Lower leg skin (tissue), 4 donors: Measurements from ENCODE around the gene UNC119. TPM values are rescaled to one million over a fixed set of nuclear protein-coding genes. Genes with fewer than 3 reads are reported as not detected.

Source experiments
- DNase-seq, 2 donors: peaks; one replicate each; pipeline ENCODE4 v3.0.0-alpha.2; 2019; ENCODE audit warnings: low spot score in 2 of 2
- H3K4me3 ChIP-seq: fragments of 200-600 bp; sonication (generic); 2 replicates; pipeline ENCODE4 v1.5.1; 2017; ENCODE audit warnings: mild to moderate bottlenecking, low read depth; ENCODE audit not compliant: poor library complexity, severe bottlenecking
- POLR2A ChIP-seq, 2 donors: fragments of 450-650 bp; IDR thresholded peaks; one replicate each; pipeline ENCODE4 v1.6.1; 2016 to 2017; ENCODE audit warnings: antibody characterized with exemption in 2 of 2, mild to moderate bottlenecking in 1 of 2, moderate library complexity in 1 of 2
- WGBS, 2 donors: methylation state at CpG; one replicate each; pipeline ENCODE4 v1.1.5; 2018; 5-methylcytosine and 5-hydroxymethylcytosine counted together
- intact Hi-C: fragments of 100-400 bp; cut with DNase I; formaldehyde crosslinking; loops from one replicate; pipeline ENCODE4 v1.15.0; 2023; ENCODE audit warnings: low total_unique reads
- total RNA-seq, 4 donors: library from RNA; depleted of rRNA; stranded (reverse); fragments of >200 nt; gene quantifications; one replicate each; pipeline ENCODE4 v1.1.0, GENCODE V29; 2016
- TF ChIP-seq, protein P1 (sequence below), 3 donors: fragments of 450-650 bp; IDR thresholded peaks; one replicate each; pipeline ENCODE4 v1.5.1; 2016; ENCODE audit warnings: antibody characterized with exemption in 3 of 3, mild to moderate bottlenecking in 3 of 3, moderate library complexity in 2 of 3

Gene UNC119
- total RNA-seq, 4 donors from 2014 or later: 41.2 to 41.6 (median 41.4) TPM

DNA sequence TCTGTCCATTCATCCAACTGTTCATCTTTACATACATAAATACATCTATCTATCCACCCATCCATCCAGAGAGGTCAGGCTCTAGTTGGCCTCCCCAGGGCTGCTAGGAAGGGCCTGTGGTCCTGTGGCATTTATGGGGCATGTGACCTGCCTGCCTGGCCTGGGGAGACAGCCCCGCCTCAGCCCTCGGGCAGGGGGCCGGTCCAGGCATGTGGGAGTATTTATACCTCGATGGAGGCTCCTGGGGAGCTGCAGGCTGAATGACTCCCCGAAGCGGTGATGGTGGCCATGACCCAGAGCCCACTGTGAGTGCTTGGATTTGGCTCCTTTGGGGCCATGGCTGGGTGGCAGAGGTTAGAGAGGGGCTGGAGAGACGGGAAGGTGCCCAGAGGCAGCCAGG lies 38.9 kb downstream of the UNC119 start:
- H3K4me3 ChIP-seq: no peak overlapping the region
- intact Hi-C loops: no loop called here
- WGBS, 2 donors: 58 to 61% methylated on average over 7 of the region's 7 CpGs
- TF ChIP-seq, protein P1, sequence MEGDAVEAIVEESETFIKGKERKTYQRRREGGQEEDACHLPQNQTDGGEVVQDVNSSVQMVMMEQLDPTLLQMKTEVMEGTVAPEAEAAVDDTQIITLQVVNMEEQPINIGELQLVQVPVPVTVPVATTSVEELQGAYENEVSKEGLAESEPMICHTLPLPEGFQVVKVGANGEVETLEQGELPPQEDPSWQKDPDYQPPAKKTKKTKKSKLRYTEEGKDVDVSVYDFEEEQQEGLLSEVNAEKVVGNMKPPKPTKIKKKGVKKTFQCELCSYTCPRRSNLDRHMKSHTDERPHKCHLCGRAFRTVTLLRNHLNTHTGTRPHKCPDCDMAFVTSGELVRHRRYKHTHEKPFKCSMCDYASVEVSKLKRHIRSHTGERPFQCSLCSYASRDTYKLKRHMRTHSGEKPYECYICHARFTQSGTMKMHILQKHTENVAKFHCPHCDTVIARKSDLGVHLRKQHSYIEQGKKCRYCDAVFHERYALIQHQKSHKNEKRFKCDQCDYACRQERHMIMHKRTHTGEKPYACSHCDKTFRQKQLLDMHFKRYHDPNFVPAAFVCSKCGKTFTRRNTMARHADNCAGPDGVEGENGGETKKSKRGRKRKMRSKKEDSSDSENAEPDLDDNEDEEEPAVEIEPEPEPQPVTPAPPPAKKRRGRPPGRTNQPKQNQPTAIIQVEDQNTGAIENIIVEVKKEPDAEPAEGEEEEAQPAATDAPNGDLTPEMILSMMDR (IDR thresholded peaks at IDR 0.05): no peak
- TF ChIP-seq POLR2A (IDR thresholded peaks at IDR 0.05): no peak
- no peak for DNase-seq

DNA sequence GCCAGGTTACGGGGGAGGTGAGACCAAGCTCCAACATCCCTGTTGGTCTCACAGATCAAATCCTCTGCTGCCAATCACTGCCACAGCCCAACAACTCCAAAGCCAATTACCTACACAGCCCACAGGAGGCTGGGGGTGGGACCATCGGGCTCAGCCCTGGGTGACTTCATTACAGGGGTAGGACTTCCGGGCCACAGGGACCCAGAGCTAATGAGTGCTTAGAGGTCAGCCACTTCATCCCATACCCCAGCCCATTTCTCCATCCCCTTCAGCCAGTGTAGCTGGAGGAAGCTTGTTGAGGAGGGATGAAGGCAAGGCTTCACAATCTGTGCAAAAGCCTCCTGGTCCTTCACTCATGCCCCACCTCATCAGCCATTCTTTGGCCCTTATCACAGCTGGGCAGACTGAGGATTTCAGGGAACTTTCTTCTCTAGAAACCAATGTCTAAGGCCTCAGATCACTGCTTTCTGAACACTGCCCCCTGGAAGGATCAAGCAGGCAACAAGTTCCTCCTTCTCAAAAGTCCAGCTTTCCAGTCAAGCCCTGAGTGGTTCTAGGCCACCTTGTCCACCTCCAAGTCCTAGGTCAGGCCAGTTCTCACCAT lies 40.5 kb downstream of the UNC119 start:
- WGBS, 2 donors: 74 to 75% methylated on average over 3 of the region's 3 CpGs
- intact Hi-C loops: no loop called here
- H3K4me3 ChIP-seq: no peak overlapping the region
- no peak for DNase-seq
- TF ChIP-seq POLR2A (IDR thresholded peaks at IDR 0.05): no peak
- TF ChIP-seq, protein P1 (IDR thresholded peaks at IDR 0.05): no peak

DNA sequence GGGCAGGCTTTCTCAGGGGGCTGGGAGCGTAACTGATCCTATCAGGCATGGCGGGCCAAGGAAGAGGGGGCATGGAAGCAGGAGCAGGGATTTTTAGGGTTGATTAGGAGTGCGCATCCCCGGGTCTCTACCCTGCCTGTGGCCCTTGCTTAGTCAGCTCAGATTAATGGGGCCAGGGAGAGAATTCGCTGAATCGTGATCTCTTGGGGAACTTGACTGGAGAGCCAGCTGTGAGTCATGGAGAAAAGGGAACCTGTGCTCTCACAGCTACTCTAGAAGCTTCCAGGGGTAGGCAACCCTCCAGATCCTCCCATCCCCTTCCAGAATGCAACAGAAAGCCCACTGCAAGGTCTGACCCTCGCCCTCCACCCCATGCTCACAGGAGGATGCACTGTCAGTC lies 42.6 kb downstream of the UNC119 start:
- H3K4me3 ChIP-seq: no peak overlapping the region
- 66% methylated on average over 7 of the region's 7 CpGs for WGBS, 2 donors
- DNase-seq: no peak
- intact Hi-C loops: no loop called here
- TF ChIP-seq, protein P1 (IDR thresholded peaks at IDR 0.05): no peak
- no peak for TF ChIP-seq POLR2A (IDR thresholded peaks at IDR 0.05)

DNA sequence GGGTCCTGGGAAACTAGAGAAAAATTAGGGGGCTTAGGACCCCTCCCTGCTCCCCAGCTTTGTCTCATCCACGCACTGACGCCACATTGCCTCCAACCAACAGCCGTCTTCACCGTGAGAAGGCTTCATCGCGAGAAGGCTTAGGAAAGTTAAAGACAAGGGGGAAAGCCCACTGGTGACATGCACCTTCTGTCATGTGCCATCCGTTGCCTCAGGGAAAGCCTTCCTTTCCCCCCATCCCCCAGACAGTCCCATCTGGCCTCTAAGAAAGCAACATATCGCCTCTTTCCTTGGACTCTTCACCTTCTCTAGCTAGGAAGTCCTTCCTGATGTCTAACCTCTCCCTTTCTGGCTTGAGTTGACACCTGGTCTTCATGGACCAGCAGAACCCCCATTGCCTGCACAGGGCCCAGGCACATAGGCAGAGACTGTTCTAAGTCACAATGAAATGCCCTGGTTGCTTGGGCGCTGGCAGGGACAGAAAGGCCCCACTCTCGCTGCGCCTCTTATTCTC lies 44.2 kb downstream of the UNC119 start:
- 45 to 55% methylated on average over 11 of the region's 11 CpGs for WGBS, 2 donors
- no peak overlapping the region for H3K4me3 ChIP-seq
- TF ChIP-seq, protein P1 (IDR thresholded peaks at IDR 0.05): no peak
- no peak for TF ChIP-seq POLR2A (IDR thresholded peaks at IDR 0.05)
- intact Hi-C loops: no loop called here
- no peak for DNase-seq

DNA sequence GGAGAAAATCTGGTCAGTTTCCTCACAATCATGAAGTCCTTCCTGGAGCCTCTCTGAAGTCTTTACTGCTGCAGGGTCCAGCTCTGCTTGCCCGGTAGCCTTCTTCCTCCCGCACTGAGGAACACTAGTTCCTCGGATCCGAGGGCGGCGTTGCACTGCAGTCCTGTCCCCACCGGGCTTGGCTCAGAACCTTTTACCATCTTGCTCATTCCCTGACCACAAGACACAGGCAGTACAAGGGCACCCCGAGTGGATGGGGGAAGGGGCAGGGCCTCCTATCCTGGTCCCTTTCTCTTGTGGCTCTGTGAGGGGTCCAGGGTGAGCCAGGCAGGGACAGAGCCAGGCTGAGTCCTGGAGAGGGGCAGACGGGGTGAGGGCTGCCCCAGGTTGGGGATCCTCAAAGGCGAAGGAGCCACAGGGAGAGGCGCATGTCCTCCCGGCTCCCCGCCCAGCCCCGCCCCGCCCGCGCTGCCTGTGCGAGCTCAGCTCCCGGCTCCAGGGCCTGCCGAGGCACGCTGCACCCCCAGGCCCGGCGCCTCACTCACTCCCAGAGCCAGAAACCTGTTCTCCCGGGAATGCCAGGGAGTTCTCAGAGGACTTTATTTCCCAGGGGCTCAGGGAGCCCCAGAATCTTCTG lies 44.7 kb downstream of the UNC119 start:
- intact Hi-C loops: no loop called here
- no peak overlapping the region for H3K4me3 ChIP-seq
- TF ChIP-seq, protein P1 (IDR thresholded peaks at IDR 0.05): no peak
- TF ChIP-seq POLR2A (IDR thresholded peaks at IDR 0.05): no peak
- DNase-seq: no peak
- 31 to 37% methylated on average over 14 to 17 of the region's 24 CpGs for WGBS, 2 donors
